Activated naive CD8-positive, alpha-beta T cell treated with anti-CD3 and anti-CD28 coated beads, Interleukin-2, amount 50 U/mL, for 16 hours (primary cell): ENCODE measurements around the gene NSF.

Experiments
- DNase-seq: peaks from one replicate; pipeline ENCODE4 v3.0.0-alpha.2; 2020; ENCODE audit warnings: low read depth, low spot score

The NSF gene

GRCh38 chr17:46800573-46800972 lies 210.1 kb downstream of the NSF start:
- DNase-seq, result no peak

GRCh38 chr17:46802800-46803199 lies 212.3 kb downstream of the NSF start:
- DNase-seq, result no peak

- DNase-seq, result no peak
These were observed 213.1 kb downstream of the NSF start for GRCh38 chr17:46803544-46803943.

GRCh38 chr17:46805771-46806170 lies 215.3 kb downstream of the NSF start:
- DNase-seq, result no peak
